Neuronal stem cell (in vitro differentiated cells): Measurements from ENCODE around the gene ARHGAP31. TPM values are rescaled to one million over a fixed set of nuclear protein-coding genes. Genes with fewer than 3 reads are reported as not detected.

Experiments used
- DNase-seq: peaks from one replicate; pipeline ENCODE4 v3.0.0-alpha.2; 2013; ENCODE audit warnings: low spot score
- H2AFZ ChIP-seq: one replicate; pipeline ENCODE4 v1.6.1; 2013; ENCODE audit warnings: mild to moderate bottlenecking, low read length, inconsistent platforms
- H2AK5ac ChIP-seq: 2 replicates; pipeline ENCODE4 v1.6.1; 2013; ENCODE audit warnings: low read depth, mild to moderate bottlenecking, inconsistent platforms, low read length, moderate library complexity, mixed read lengths
- H2BK120ac ChIP-seq: 2 replicates; pipeline ENCODE4 v1.6.1; 2013; ENCODE audit warnings: low read depth, mild to moderate bottlenecking, inconsistent platforms, low read length, moderate library complexity, mixed read lengths
- H2BK12ac ChIP-seq: one replicate; pipeline ENCODE4 v1.6.1; 2013; ENCODE audit warnings: low read length, inconsistent platforms
- H2BK15ac ChIP-seq: 2 replicates; pipeline ENCODE4 v1.6.1; 2013; ENCODE audit warnings: mild to moderate bottlenecking, low read length, inconsistent platforms, mixed read lengths
- H2BK5ac ChIP-seq: one replicate; pipeline ENCODE4 v1.6.1; 2013; ENCODE audit warnings: inconsistent platforms, mild to moderate bottlenecking, low read length, moderate library complexity
- H3K14ac ChIP-seq: one replicate; pipeline ENCODE4 v1.6.1; 2013; ENCODE audit warnings: low read length, inconsistent platforms
- H3K18ac ChIP-seq: 2 replicates; pipeline ENCODE4 v1.6.1; 2013; ENCODE audit warnings: low read length, inconsistent platforms
- H3K23ac ChIP-seq: 2 replicates; pipeline ENCODE4 v1.6.1; 2013; ENCODE audit warnings: low read depth, mild to moderate bottlenecking, mixed read lengths, low read length, inconsistent platforms; ENCODE audit not compliant: poor library complexity
- H3K27ac ChIP-seq: replicated peaks from 3 replicates; pipeline ENCODE4 v1.5.1; 2013; ENCODE audit warnings: low read length, inconsistent platforms
- H3K27me3 ChIP-seq, 3 experiments: 2 replicates each; pipeline ENCODE4 v1.6.1; 2013; ENCODE audit warnings: low read length in 3 of 3, mild to moderate bottlenecking in 2 of 3, inconsistent platforms in 1 of 3, low read depth in 1 of 3, mixed read lengths in 1 of 3, moderate library complexity in 1 of 3; ENCODE audit not compliant: control insufficient read depth in 3 of 3, insufficient read depth in 3 of 3
- H3K36me3 ChIP-seq, 2 donors: replicated peaks in 1 of 2; 2 replicates each; pipeline ENCODE4 v1.6.1; 2013; ENCODE audit warnings: low read length in 2 of 2; ENCODE audit not compliant: control insufficient read depth in 2 of 2, insufficient read depth in 2 of 2
- H3K4ac ChIP-seq: 2 replicates; pipeline ENCODE4 v1.6.1; 2013; ENCODE audit warnings: inconsistent platforms, mild to moderate bottlenecking, low read length, moderate library complexity
- H3K4me1 ChIP-seq, 2 donors: 1 replicate in 1 of 2; 2 replicates in 1 of 2; pipeline ENCODE4 v1.6.1; 2013; ENCODE audit warnings: low read length in 2 of 2, low read depth in 1 of 2; ENCODE audit not compliant: control insufficient read depth in 2 of 2, insufficient read depth in 1 of 2
- H3K4me2 ChIP-seq: one replicate; pipeline ENCODE4 v1.6.1; 2013; ENCODE audit warnings: mild to moderate bottlenecking, low read length, inconsistent platforms; ENCODE audit not compliant: insufficient read depth, poor library complexity, severe bottlenecking
- H3K4me3 ChIP-seq, 2 donors: 2 replicates each; pipeline ENCODE4 v1.5.1; 2013; ENCODE audit warnings: low read length in 2 of 2, mild to moderate bottlenecking in 2 of 2, inconsistent platforms in 1 of 2, moderate library complexity in 1 of 2
- H3K79me1 ChIP-seq: one replicate; pipeline ENCODE4 v1.6.1; 2013; ENCODE audit warnings: low read depth, mild to moderate bottlenecking, inconsistent platforms, low read length, moderate library complexity
- H3K9ac ChIP-seq: one replicate; pipeline ENCODE4 v1.6.1; 2013; ENCODE audit warnings: mild to moderate bottlenecking, low read depth, low read length, inconsistent platforms; ENCODE audit not compliant: poor library complexity
- H3K9me3 ChIP-seq, 2 donors: replicated peaks in 1 of 2; 2 replicates each; pipeline versions ENCODE3 to v1.6.1; 2013; ENCODE audit warnings: low read length in 2 of 2, mild to moderate bottlenecking in 2 of 2, inconsistent platforms in 1 of 2, low read depth in 1 of 2, mixed read lengths in 1 of 2, moderate library complexity in 1 of 2; ENCODE audit not compliant: control insufficient read depth in 2 of 2, insufficient read depth in 1 of 2
- H4K8ac ChIP-seq: one replicate; pipeline ENCODE4 v1.6.1; 2013; ENCODE audit warnings: low read depth, mild to moderate bottlenecking, inconsistent platforms, low read length, moderate library complexity
- H4K91ac ChIP-seq: one replicate; pipeline ENCODE4 v1.6.1; 2013; ENCODE audit warnings: low read length, low read depth, mild to moderate bottlenecking, inconsistent platforms; ENCODE audit not compliant: poor library complexity
- WGBS, 2 donors: extraction: QIAGEN DNeasy Blood & Tissue Kit; methylation state at CpG; one replicate each; pipeline ENCODE4 v1.1.7; 2013; ENCODE audit warnings: missing lambda C conversion rate in 2 of 2, mixed read lengths in 1 of 2; ENCODE audit not compliant: insufficient read length in 2 of 2, insufficient replicate concordance in 1 of 2; ENCODE audit errors: extremely low coverage in 2 of 2; 5-methylcytosine and 5-hydroxymethylcytosine counted together
- polyA plus RNA-seq, 2 experiments: library from polyadenylated mRNA; stranded (reverse); fragments of 200-250 nt; gene quantifications; one replicate each; pipeline ENCODE4 v1.2.3, GENCODE V29; 2013

Gene ARHGAP31
- polyA plus RNA-seq (2013, experiment 1 of 2) = 0.50 TPM
- polyA plus RNA-seq (2013, experiment 2 of 2) = 0.43 TPM

- peak within 1 kb of the TSS; percentile 96 for H3K4me2 ChIP-seq
- H2BK15ac ChIP-seq = peak within 1 kb of the TSS; percentile 56
- no peak within 1 kb of the TSS for H4K91ac ChIP-seq
- H2BK12ac ChIP-seq = peak within 1 kb of the TSS; percentile 43
- peak within 1 kb of the TSS; percentile 92 for H3K18ac ChIP-seq
- DNase-seq = peak; percentile 39
- H3K23ac ChIP-seq = peak within 1 kb of the TSS; percentile 56
- no peak within 1 kb of the TSS for H2AK5ac ChIP-seq
- no CpG with 5 or more reads among the region's 55 CpGs for WGBS, 2 donors
- no peak within 1 kb of the TSS for H2BK120ac ChIP-seq
- H3K27me3 ChIP-seq = peaks cover 0 to 28% (median 14%) of the 10 kb centered on the region in 3 experiments
- no peak within 1 kb of the TSS for H3K27ac ChIP-seq
- no peak within 1 kb of the TSS for H4K8ac ChIP-seq
- H3K14ac ChIP-seq = no peak within 1 kb of the TSS
- peak within 1 kb of the TSS; percentile 46 for H2BK5ac ChIP-seq
- no peak within 1 kb of the TSS for H3K4ac ChIP-seq
- peak within 1 kb of the TSS; percentile 95 for H2AFZ ChIP-seq
- no peaks in the 10 kb centered on the region for H3K9me3 ChIP-seq
- H3K4me3 ChIP-seq = peak within 1 kb of the TSS; percentile 57 to 78
- H3K4me1 ChIP-seq = peaks cover 4 to 11% of the 10 kb centered on the region in 2 donors
- H3K79me1 ChIP-seq = no peaks in the 10 kb centered on the region
- peak within 1 kb of the TSS; percentile 77 for H3K9ac ChIP-seq
- H3K36me3 ChIP-seq = no peaks in the 10 kb centered on the region
Observed at GRCh38 chr3:119293871-119294695, at the start of gene ARHGAP31. TSS of gene ARHGAP31 (plus strand) at chr3:119294383. CDS start at chr3:119294905, 522 bp downstream.

- WGBS, 2 donors = no CpG with 5 or more reads among the region's 2 CpGs
- H2BK12ac ChIP-seq = no peak overlapping the region
Observed at GRCh38 chr3:119245778-119246177, 48.4 kb upstream of the ARHGAP31 start.

GRCh38 chr3:119255214-119255613 is 39.0 kb upstream of the ARHGAP31 start:
- Histone ChIP-seq H2AK5ac (no peak overlapping the region), H3K4me1 (no peaks in the 10 kb centered on the region), H3K23ac (no peak overlapping the region), H4K8ac (no peak overlapping the region), H3K4ac (no peak overlapping the region), H3K36me3 (no peaks in the 10 kb centered on the region), H3K9me3 (no peaks in the 10 kb centered on the region), H4K91ac (no peak overlapping the region), H3K9ac (no peak overlapping the region), H3K79me1 (no peaks in the 10 kb centered on the region), H3K27me3 (no peaks in the 10 kb centered on the region), H3K18ac (no peak overlapping the region), H2AFZ (no peak overlapping the region), H2BK120ac (no peak overlapping the region), H3K4me3 (no peak overlapping the region), H3K4me2 (no peak overlapping the region), H2BK5ac (no peak overlapping the region), H2BK12ac (no peak overlapping the region), H3K14ac (no peak overlapping the region), H2BK15ac (no peak overlapping the region), H3K27ac (no peak overlapping the region)
- no CpG with 5 or more reads among the region's 2 CpGs for WGBS, 2 donors
- DNase-seq = no peak

More at GRCh38 chr3:119245778-119246177, 48.4 kb upstream of the ARHGAP31 start:
- Histone ChIP-seq H3K4me3 (no peak overlapping the region), H3K9ac (no peak overlapping the region), H3K4me1 (no peaks in the 10 kb centered on the region), H3K27ac (no peak overlapping the region), H3K36me3 (no peaks in the 10 kb centered on the region), H2BK120ac (no peak overlapping the region), H2AFZ (no peak overlapping the region), H3K4ac (no peak overlapping the region), H2BK15ac (no peak overlapping the region), H3K23ac (no peak overlapping the region), H3K27me3 (peaks cover 0 to 1% (median 0%) of the 10 kb centered on the region in 3 experiments), H3K14ac (no peak overlapping the region), H3K79me1 (no peaks in the 10 kb centered on the region), H3K18ac (no peak overlapping the region), H3K9me3 (peaks cover 3% of the 10 kb centered on the region in 2 donors), H2BK5ac (no peak overlapping the region), H4K91ac (no peak overlapping the region), H4K8ac (no peak overlapping the region), H2AK5ac (no peak overlapping the region), H3K4me2 (no peak overlapping the region)
- DNase-seq = no peak

GRCh38 chr3:119257111-119257510 is 37.1 kb upstream of the ARHGAP31 start:
- H3K27ac ChIP-seq = no peak overlapping the region
- H3K4me2 ChIP-seq = no peak overlapping the region
- no peaks in the 10 kb centered on the region for H3K79me1 ChIP-seq
- no peak overlapping the region for H3K18ac ChIP-seq
- H3K4me3 ChIP-seq = no peak overlapping the region
- no peak overlapping the region for H4K8ac ChIP-seq
- H3K36me3 ChIP-seq = no peaks in the 10 kb centered on the region
- no peak overlapping the region for H3K4ac ChIP-seq
- H3K9me3 ChIP-seq = no peaks in the 10 kb centered on the region
- H3K23ac ChIP-seq = no peak overlapping the region
- WGBS, 2 donors = no CpG with 5 or more reads among the region's 2 CpGs
- no peak overlapping the region for H2AK5ac ChIP-seq
- no peaks in the 10 kb centered on the region for H3K27me3 ChIP-seq
- no peaks in the 10 kb centered on the region for H3K4me1 ChIP-seq
- no peak overlapping the region for H3K9ac ChIP-seq
- no peak overlapping the region for H2BK120ac ChIP-seq
- H2AFZ ChIP-seq = peak overlapping the region; percentile 75
- H2BK15ac ChIP-seq = no peak overlapping the region
- no peak overlapping the region for H3K14ac ChIP-seq
- no peak overlapping the region for H2BK5ac ChIP-seq
- no peak overlapping the region for H4K91ac ChIP-seq
- no peak overlapping the region for H2BK12ac ChIP-seq
- DNase-seq = no peak
